Midbrain (tissue), 1 donor: ENCODE results near the gene NECAP2.
"Not testable (repeated sequence)": the region's sequence is repeated elsewhere in the genome, so short reads cannot be mapped to it uniquely, and the experiment has no call there.

Experiments used
- DNase-seq: peaks from one replicate; lab custom pipeline; 2025; lab: John Stamatoyannopoulos, UW

The NECAP2 gene

DNA sequence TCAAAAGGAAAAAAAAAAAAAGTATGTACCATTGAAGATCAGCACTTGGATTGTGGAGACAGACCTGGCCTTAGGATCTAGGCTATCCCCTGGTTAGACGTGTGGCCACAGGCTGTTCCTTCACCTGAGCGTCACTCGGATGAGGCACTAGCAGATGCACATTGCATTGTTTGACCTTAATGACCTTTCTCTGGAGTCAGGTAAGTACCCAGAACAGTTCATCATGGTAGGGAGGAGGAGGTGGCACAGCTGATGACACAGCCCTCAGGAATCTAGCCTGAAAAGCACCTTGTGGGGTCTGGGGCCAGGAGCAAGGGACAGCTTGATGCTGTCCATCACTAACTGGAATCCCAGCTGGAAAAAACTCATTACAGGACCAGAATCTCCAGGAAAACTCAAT, 21.2 kb downstream of the NECAP2 start:
- DNase-seq: no peak

DNA sequence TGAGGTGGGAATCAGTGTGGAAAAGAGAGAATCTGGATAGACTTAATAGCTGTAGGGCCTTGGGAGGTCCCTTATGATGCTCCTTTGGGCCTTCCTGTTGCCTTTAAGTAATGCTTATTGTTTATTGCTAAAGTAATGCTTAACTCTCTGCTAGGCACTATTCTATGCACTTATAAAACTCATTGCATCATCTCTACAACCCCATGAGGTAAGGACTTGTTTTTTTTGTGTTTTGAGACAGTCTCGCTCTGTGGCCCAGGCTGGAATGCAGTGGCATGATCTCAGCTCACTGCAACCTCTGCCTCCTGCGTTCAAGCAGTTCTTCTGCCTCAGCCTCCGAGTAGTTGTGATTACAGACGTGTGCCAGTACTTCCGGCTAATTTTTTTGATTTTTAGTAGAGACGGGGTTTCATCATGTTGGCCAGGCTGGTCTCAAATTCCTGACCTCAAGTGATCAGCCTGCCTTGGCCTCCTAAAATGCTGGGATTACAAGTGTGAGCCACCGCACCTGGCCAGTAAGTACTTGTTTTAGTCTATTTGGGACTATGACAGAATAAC, 22.3 kb downstream of the NECAP2 start:
- no peak for DNase-seq

DNA sequence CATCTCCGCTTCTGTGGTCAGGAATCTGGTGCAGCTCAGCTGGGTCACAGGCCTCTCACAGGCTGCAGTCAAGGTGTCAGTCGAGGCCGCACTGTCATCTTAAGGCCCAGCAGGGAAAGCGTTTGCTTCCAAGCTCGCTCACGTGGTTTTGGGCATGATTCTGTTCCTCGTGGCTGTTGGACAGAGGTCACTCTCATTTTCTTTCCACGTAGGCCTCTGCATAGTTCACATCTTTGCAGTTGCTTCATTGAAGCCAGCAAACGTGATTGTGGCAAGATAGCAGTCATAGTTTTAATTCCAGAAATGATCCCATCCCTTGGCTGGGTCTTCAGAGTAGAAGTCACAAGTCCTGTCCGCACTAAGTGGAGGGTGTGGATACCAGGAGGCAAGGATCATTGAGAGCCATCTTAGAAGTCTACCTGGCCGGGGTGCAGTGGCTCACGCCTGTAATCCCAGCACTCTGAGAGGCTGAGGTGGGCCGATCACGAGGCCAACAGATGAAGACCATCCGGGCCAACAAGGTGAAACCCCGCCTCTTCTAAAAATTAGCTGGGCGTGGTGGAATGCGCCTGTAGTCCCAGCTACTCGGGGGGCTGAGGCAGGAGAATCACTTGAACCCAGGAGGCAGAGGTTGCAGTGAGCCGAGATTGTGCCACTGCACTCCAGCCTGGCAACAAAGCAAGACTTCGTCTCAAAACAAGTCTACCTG, 24.5 kb downstream of the NECAP2 start:
- DNase-seq: no peak

DNA sequence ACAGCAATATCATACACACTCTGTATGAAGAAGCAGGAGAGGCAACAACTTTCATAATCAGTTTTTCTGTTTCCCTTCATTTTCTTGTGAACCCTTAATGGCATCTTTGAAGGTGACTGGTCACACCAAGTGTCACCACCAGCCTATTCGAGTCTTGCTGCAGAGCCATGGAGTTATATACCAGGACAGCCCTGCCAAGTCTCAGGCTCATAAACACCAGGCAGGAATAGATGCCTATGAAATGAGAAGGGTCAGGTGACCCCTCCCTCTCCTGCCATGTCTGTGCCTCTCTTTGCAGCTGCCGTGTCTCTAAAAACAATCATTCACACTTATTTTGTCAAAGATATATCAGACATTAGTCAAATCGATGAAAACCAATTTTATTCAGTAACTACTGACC, 28.0 kb downstream of the NECAP2 start:
- no peak for DNase-seq

DNA sequence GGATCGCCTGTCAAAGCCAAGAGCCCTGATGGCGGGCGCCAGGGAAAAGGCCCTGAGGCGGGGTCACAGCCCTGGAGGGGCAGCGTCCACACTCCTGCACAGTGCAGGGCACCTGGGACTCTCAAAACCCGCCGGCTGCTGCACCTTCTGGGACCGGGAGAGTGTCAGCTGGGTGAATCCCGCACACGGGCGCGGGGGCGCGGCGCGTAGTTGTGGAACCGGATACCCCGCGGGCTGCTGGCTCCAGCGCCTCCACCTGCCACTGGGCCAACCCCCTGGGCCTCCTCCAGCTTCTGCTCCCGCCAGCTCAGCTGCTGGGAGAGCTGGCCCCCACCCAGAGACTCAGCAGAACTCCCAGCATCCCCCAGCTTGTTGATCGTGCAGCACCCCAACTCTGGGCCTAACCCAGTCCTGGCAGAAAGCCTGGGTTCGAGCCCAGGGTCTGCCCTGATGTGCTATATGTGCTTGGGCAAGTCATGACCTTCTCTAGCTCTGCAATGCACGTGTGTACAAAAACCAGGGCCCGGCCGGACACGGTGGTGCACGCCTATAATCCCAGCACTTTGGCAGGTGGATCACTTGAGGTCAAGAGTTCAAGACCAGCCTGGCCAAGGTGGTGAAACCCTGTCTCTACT, 33.8 kb downstream of the NECAP2 start:
- DNase-seq: no peak

DNA sequence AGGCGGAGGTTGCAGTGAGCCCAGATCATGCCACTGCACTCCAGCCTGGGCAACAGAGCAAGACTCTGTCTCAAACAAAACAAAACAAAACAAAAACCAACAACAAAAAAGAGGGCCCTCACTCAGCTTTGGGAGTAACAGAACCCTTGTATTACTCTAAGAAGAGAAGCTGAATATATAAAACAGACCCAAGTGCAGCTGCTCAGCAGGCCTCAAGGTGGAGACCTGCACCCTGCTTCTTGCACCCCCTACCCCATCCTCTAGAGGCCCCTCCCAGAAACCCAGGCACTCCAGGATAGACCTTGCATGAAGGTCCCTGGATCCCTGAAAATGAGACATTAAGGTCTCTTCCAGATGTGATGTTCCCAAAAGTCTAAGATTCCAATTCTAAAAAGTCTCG, 34.4 kb downstream of the NECAP2 start:
- not testable (repeated sequence) for DNase-seq

DNA sequence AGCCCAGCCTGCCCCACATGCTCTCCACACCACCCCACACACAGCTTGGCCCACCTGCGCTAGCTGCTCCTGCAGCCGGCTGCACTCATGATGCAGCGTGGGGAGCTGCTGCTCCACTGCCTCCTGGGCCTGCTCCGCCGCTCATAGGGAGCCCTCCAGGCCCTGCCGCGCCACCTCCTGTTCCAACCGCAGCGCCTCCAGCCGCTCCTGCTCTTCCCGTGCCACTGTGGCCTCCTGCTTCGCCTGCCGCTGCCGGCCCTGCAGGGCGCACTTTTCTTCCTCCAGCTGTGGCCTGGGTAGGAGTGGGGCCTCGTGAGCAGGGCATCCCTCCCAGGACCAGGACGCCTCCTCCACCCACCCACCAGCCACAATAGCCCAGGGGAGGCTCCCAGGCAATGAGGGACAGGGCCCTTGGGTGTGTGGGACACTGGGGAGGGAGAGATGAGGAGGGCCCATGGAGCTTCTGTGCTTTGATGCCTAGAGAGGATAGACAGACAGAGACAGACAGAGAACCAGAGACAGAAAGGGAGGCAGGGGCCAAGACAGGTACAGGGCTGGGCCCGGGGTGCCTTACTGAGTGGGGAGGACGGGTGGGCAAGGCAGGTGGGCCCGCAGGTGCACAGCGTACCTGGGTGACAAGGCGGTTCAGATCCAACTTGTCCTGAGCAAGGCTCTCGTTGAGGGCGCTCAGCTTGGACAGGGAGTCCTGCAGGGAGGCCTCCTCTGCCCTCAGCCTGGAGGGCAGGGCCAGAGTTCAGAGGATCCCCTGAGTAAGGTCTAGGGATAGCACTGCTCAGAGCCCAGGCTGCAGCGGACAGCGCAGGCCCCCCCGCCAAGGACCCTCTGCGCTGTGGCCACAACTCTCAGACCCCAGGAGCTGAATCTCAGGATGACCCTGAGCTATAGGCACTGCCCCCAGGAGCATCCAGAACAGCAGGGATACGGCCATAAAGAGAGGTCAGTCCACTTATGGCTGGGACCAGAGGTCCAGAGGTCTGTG, 35.5 kb downstream of the NECAP2 start:
- not testable (repeated sequence) for DNase-seq

DNA sequence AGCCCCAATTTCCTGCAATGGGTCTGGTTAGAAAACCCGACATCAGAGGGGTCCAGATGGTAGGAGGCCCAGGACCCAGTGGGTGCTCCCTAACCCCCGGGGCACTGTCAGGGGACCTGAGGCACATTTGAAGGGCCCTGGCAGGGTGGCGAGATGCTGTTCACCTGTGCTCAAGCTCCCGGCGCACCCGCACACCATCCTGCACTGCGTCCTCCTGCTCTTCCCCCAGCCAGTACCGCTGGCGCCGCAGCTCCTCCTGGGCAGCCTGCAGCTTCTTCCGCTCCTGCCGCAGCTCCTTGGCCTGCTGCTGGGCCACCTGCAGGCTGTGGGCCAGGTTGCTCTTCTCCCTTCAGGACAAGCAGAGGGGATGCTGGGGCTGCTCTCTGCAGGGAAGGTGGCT, 37.6 kb downstream of the NECAP2 start:
- DNase-seq: no peak

DNA sequence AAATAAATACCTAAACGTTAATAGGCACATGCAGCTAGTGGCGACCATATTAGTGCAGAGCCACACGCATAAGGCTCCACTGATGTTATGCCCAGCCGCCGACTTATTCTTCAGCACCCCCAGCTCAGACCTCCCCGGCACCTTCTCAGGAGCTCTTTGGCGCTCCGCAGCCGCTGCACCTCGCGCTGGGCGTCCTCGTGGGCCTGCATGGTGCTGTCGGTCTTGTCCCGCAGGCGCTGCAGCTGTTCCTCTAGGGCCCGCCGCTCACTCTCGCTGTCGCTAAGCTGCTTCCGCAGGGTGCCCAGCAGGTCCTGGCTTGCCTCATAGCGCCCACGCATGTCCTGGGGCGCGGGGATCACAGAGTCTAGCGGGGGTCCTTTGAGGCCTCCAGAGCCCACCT, 42.6 kb downstream of the NECAP2 start:
- DNase-seq: not testable (repeated sequence)

DNA sequence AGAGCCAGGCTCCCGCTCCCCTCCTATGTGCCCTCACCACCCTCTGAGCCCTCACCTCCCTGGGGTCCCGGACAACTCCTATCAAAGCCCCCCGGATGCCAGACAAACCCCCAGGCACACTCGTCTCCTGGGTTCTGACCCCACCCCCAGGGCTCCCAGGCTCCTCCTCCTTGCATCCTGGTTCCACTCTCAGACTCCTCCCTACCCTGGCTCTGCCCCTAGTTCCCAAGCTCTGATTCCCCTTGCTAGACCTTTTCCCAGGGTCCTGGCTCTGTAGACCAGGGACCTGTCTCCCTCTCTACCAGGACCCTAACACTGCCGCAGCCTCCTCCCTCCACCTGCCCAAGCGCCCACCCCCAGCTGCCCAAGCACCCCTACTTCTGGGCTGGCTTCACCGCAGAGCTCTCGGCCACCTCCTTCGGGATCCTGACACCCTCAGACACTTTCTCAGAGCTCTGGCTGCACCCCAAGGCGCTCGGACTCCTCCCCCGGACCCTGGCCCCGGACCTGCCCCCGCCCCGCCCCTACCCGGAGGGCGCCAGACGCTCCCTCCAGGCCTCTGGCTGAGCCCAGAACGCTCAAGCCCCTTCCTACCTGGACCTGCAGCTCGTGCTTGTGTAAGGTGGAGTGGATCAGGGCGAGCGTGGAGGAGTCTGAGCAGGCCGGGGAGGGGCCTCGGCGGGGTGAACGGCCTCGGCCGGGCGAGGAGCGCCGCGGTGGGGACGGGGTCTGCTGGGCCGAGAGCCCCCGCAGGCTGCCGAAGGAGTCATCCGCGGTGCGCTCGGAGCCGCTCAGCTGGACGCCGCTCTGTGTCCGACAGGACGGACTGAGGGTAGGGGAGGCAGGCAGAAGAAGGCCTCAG, 43.3 kb downstream of the NECAP2 start:
- DNase-seq: not testable (repeated sequence)

DNA sequence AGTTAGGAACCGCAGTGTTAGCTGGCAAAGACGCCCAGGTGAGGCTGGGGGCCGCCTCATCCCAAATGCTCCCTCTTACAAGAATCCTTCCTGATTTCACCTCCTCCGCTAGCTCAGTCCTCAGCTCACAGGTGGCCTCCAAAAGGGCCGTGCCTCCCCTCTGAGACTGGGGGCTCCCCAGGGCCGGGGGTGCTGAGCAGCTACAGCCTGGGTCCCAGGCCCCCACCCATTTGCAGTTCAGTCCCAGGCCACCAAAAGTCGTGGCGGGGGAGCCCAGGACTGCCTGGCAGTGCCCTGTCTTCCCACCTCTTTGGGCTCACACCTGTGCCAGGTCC, 43.9 kb downstream of the NECAP2 start:
- no peak for DNase-seq

DNA sequence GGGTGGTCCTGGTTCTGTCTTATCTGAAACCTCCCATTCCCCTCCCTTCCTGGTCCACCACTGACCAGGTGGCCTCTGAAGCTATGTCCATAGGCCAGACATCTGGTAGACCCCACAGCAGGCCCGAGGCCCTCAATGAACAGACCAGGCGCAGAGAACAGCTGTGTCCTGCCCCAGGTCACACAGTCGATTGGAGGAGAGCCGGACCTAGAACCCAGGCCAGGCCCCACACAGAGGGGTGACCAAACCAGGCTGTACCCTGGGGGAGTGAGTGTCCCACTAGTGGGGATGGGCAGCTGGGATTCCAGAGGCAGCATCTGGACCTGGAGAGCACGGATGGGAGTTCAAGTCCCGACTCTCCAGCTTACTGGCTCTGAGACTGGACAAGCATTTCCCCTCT, 44.4 kb downstream of the NECAP2 start:
- no peak for DNase-seq

DNA sequence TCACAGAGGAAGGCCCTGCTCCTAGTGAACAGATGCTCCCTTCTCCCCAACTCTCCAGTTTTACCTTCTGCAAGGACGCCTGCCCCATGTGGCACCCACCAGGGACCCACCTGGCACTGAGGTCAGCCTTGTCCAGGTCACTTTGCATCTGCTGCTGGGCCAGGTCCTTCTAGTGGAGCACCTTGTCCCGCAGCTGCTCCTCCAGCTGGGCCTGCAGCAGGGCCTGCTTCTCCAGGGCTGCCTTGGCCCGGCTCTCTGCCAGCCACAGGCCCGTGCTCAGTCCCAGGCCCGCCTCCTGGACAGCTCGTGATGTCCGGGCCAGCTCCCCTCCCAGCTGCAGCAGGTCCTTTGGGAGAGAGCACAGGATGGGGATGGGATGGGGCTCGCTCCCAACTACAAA, 45.8 kb downstream of the NECAP2 start:
- not testable (repeated sequence) for DNase-seq

DNA sequence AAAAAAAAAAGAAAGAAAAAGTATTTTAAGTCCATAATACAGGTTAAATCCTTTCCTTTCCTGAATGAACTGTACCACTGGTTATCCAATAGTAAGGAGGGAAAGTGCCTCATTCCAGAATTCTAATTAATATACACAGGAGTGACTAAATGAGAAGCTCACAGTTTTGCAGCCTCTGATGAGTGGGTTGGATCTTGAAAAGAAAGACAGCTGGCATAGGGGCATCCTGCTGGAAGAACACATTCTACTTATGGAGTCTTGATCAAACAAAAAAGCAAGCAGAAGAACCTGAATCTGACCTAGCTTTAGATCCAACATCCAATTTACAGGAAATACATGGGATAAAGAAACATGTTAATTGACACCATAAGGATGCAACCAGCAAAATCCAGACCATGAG, 46.5 kb downstream of the NECAP2 start:
- DNase-seq: not testable (repeated sequence)

DNA sequence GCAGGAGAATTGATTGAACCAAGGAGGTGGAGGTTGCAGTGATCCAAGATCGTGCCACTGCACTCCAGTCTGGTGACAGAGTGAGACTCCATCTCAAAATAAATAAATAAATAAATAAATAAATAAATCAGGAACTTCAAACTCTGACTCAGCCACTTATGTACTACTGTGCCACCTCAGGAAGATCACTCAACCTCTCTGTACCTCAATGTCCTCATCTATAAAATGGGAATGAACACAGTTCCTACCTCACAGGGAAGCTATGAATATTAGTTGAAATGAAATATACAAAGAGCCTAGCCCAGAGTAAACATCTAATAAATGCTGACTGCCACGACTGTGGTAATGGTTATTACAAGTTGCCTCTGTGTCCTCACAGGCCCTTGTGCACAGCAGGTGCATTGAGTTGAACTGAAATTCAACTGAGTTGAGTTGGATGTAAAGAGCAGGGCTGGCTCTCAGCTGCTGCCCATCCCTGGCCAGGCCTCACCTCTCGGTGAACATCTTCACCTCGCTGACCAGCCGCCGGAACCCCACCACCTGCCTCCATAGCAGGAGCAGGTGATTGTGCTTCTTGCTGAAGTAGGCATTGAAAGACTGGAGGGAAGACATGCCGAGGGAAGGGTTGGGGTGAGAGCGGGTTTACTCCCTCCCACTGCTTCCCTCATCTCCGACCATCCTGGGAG, 48.8 kb downstream of the NECAP2 start:
- not testable (repeated sequence) for DNase-seq

DNA sequence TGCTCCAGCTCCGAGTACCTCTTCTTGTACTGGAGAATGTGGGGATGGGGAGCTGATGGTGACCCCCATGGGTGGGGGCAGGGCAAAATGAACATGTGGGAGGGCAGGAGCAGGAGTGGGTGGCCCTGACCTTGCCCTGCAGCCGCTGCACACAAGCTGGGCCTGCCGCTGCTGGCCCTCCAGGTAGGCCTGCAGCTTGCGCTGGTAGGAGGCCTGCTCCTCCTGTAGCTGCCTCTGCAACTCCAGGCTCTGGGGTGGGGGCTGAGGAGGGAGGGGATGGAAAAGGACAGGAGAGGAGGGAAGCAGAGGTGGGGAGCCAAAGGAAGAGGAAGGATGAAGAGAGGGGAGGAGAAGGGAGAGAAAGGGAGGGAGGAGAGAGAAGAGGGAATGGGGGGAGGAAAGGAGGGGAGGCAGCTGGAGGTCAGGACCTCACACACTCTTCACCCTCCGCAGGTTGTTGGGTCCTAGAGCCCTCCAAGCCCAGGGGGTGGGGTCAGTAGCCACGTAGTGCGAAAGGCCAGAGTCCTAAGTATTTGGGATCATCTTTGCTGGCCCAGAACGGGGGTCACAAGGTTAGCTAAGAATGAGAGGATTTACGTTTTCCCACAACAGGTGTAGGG, 50.6 kb downstream of the NECAP2 start:
- DNase-seq: no peak

DNA sequence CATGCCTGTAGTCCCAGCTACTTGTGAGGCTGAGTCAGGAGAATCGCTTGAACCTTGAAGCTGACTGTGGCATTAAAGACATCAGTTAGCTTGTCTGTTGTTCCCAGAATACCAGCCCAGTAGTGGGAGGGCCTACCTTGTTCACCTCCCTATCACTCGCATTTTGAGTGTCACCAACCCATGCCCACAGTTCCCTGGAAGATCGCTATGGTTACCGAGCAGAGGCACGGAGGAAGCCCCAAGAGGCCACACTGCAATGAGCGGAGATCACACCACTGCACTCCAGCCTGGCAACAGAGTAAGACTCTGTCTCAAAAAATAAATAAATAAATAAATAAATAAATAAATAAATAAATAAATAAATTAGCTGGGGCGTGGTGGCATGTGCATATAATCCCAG, 52.4 kb downstream of the NECAP2 start:
- not testable (repeated sequence) for DNase-seq

DNA sequence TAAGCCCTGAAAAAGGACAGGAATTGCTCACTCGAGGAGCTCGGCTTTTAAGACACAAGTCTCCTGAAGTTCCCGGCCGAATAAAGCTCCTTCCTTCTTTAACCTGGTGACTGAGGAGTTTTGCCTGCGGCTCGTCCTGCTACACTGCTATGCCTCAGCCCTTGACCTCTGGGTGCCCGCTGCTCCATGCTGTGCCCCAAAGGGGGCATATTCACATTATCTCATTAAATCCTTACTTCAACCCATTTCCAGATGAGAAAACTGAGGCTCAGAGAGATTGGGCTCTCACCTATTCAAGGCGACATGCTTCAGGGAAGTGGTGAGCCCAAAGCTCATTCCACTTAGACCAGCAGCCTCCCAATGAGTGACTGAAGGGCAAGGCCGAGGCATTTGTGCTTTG, 53.2 kb downstream of the NECAP2 start:
- not testable (repeated sequence) for DNase-seq

DNA sequence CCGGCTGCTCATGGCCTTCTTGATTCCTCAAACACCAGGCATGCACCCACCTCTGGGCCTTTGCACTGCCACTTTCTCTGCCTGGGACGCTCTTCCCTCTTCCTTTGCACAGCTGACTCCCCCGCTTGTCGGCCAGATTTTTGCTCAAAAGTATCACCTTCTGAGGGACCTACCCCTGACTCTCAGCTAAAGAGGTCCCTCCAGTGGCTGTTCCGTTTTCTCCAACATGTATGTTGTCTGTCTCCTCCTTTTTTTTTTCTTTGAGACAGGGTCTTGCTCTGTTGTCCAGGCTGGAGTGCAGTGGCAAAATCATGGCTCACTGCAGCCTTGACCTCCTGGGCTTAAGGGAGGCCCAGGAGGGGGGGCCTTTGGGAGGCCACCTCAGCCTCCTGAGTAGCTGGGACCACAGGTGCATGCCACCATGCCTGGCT, 57.0 kb downstream of the NECAP2 start:
- not testable (repeated sequence) for DNase-seq

DNA sequence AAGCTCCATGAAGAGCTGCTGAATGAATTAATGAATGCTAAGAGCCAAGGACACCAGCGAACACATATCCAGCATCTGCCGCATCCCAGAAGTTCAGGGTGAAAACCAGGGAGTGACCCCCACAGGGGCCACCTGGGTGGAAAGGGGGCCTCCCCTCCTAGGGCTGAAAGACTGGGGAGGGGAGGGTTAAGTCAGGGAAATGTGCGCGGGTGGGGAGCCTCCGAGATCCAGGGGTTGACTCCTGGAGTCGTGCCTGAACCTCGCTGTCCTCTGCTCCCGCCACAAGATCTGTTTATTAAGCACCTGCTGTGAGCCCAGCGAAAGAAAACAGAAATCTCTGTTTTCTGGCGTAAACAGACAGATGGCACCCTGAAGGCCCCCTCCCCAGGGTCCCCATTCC, 57.5 kb downstream of the NECAP2 start:
- DNase-seq: not testable (repeated sequence)
